Measurements from ENCODE around the gene ALX1. TPM values are rescaled to one million over a fixed set of nuclear protein-coding genes. Genes with fewer than 3 reads are reported as not detected.

ALX1 gene
- total and polyA plus RNA-seq, 5 donors = not detected

GRCh38 chr12:85277191-85277590 lies 2.8 kb upstream of the ALX1 start:
- ATAC-seq = no peak
- WGBS = 37% methylated on average over 3 of the region's 3 CpGs
- intact Hi-C loops (cut with DNase I) = no loop called here
- no peak for DNase-seq
- Histone ChIP-seq H3K27ac (ENCODE audit: low read length) (no peak overlapping the region), H3K9me3 (ENCODE audit: control insufficient read depth, low read length) (peaks cover 4% of the 10 kb centered on the region), H3K27me3 (ENCODE audit: control insufficient read depth, insufficient read depth) (peaks cover 13% of the 10 kb centered on the region), H3K4me1 (ENCODE audit: control insufficient read depth, insufficient read depth, low read length) (peaks cover 2% of the 10 kb centered on the region), H3K4me3 (ENCODE audit: low read length) (no peak overlapping the region)

DNA sequence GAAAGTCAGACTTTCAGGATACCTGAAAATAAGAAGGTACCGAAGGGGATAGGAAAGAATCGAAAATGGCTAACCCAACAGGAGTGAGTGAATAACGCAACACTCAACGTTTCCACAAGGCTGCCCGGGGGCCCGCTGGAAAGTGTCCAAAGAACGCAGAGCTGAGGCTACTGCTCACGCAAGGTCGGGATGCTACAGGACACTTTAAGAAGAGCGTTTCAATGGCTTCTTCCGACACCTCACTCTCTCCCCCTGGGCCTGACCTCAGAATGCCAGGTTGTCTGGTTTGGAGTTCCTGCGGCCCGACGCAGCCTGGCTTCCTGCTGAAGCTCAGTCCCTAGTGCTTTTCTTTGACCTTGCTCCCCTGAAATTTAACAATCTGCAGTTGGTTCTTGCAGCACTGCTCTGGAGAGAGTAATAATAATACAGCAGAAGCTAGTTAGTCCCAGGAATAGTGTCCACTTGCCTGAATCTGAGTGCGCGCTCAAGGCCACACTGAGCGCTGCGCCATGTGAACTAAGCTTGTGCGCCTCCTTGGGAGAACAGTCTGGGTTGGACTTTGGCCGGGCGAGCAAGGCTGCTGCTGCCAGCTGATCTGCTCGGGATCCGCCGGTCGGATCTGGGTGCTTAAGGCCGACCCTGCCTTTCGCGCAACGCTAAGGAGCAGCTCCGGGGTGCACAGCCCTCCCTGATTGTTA lies 2.0 kb upstream of the ALX1 start:
- 40% methylated on average over 30 of the region's 30 CpGs for WGBS
- intact Hi-C loops (cut with DNase I) = no loop called here
- ATAC-seq = no peak

DNA sequence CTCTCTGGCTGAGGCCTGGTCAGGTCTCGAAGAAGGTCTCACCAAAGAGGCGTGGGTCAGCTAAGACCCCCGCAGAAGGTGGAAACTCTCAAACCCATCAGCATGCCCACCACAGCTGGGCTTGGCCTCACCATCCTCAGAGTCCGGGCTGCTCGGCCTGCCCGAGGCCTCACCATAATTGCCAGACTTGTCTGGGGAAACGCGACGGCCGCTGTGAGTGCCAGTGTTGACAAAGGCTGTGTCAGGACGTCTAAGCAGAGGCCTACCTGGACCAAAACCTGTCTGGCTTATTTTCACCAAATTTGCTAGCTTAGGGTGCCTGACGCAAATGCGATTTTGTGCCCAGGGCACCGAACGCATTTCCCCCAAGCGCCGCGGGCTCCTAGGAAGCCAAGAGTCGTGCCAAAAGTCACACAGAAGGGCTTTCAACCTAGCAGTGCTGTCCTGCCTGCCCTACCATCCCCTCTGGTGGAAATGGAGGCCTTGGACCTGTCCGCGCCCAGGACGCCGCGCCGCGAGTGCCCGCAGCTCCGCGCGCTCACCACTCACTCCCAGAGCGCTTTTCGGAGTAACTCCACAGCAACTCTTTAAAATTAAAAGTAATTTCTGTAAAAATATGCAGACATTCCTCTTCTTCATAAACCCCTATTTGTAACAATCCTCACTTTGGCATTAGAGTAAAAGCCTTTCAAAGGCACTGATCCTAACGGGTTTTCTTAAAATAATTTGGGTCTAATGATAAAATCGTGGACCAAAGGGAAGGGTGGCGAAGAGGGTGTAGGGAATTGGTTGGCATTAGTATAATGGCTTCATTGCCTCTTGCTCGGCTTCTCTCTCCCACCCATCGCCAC lies 1.2 kb upstream of the ALX1 start:
- ATAC-seq (no peak), DNase-seq (peak in 2 of 3 donors; percentile 26 to 44)
- 48% methylated on average over 37 of the region's 37 CpGs for WGBS
- Histone ChIP-seq H3K4me1 (ENCODE audit: control insufficient read depth, insufficient read depth, low read length) (no peaks in the 10 kb centered on the region), H3K27me3 (ENCODE audit: control insufficient read depth, insufficient read depth) (peaks cover 2% of the 10 kb centered on the region), H3K4me3 (ENCODE audit: low read length) (peak overlapping the region; percentile 54), H3K27ac (ENCODE audit: low read length) (no peak overlapping the region), H3K9me3 (ENCODE audit: control insufficient read depth, low read length) (peaks cover 2% of the 10 kb centered on the region)
- intact Hi-C loops (cut with DNase I) = no loop called here

More for the DNA sequence above, 2.0 kb upstream of the ALX1 start:
- no peak overlapping the region for H3K4me3 ChIP-seq (ENCODE audit: low read length)
- peaks cover 9% of the 10 kb centered on the region for H3K27me3 ChIP-seq (ENCODE audit: control insufficient read depth, insufficient read depth)
- DNase-seq = peak in 2 of 3 donors; percentile 13 to 30
- no peak overlapping the region for H3K27ac ChIP-seq (ENCODE audit: low read length)
- H3K4me1 ChIP-seq (ENCODE audit: control insufficient read depth, insufficient read depth, low read length) = peaks cover 2% of the 10 kb centered on the region
- peaks cover 4% of the 10 kb centered on the region for H3K9me3 ChIP-seq (ENCODE audit: control insufficient read depth, low read length)

GRCh38 chr12:85279449-85280164 lies 413 bp upstream of the ALX1 start:
- no peak overlapping the region for H3K27ac ChIP-seq (ENCODE audit: low read length)
- peaks cover 2% of the 10 kb centered on the region for H3K27me3 ChIP-seq (ENCODE audit: control insufficient read depth, insufficient read depth)
- DNase-seq (peak in 2 of 3 donors; percentile 39 to 49), ATAC-seq (no peak)
- no peaks in the 10 kb centered on the region for H3K4me1 ChIP-seq (ENCODE audit: control insufficient read depth, insufficient read depth, low read length)
- WGBS = 4% methylated on average over 44 of the region's 44 CpGs
- intact Hi-C loops (cut with DNase I) = no loop called here
- peak overlapping the region; percentile 54 for H3K4me3 ChIP-seq (ENCODE audit: low read length)
- H3K9me3 ChIP-seq (ENCODE audit: control insufficient read depth, low read length) = peaks cover 2% of the 10 kb centered on the region

DNA sequence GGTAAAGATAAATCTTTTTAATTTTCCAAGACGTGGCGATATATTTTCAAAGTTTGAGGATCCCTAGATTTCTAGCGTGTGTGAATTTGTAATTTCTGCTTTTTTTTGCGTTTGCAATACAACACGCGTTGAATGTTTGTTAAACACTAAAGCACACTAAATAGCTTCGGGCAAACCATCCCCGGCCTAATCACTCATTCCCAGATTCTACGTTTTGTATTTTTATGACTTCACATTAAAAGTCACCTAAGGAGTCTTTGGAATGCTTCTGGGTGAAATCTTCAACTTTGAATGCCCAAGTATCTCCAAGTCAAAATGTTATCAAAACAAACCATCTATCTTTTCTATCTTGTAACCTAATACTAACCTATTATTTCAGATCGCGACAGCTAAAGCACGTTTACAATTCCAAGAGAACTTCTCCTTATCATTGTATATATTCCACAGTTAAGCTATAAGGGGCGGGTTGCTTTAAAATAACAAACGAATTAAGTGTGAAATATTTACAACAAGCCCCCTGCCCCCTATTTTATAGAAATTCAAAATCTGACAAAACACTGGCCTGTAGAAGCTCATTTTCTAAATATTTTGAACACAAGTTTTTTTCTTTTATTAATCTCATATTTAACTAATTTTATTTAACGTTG lies 1.1 kb downstream of the ALX1 start:
- 5% methylated on average over 15 of the region's 15 CpGs for WGBS
- peak overlapping the region; percentile 54 for H3K4me3 ChIP-seq (ENCODE audit: low read length)
- H3K27me3 ChIP-seq (ENCODE audit: control insufficient read depth, insufficient read depth) = peaks cover 8% of the 10 kb centered on the region

DNA sequence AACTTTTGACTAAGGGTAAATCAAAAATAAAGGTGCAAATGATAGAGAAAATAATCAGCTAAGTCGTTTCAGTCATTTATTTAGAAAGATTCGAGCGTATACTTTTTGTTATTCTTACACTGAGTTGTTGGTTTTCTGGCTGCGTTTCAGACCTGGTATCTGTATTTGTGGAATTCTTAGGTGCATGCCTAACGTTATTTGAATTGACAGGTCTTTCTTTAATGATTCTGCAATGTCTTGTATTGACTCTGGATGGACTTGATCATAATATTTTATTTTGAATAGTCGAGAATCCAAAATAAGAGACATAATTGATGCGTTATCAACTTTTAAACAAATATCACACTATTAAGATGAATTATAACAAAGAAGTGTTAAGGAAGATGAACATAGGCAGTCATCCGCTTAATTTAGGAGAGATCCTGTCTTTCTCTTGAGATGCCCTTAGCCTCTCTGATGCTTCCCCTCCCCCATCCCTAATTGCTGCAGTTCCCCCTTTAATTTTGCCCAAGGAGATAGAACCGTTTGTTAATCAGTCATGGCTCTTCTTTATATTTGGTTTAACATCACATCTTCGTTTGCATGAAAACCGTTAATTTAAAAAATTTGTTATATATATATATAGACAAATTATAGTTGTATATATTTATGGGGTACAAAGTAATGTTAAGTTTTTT lies 1.8 kb downstream of the ALX1 start:
- ATAC-seq = no peak
- H3K9me3 ChIP-seq (ENCODE audit: control insufficient read depth, low read length) = peaks cover 2% of the 10 kb centered on the region
- no peaks in the 10 kb centered on the region for H3K4me1 ChIP-seq (ENCODE audit: control insufficient read depth, insufficient read depth, low read length)
- no peak for DNase-seq
- H3K27ac ChIP-seq (ENCODE audit: low read length) = no peak overlapping the region
- H3K4me3 ChIP-seq (ENCODE audit: low read length) = no peak overlapping the region
- peaks cover 8% of the 10 kb centered on the region for H3K27me3 ChIP-seq (ENCODE audit: control insufficient read depth, insufficient read depth)
- 17% methylated on average over 11 of the region's 11 CpGs for WGBS
- intact Hi-C loops (cut with DNase I) = no loop called here

More for the DNA sequence above, 1.1 kb downstream of the ALX1 start:
- H3K27ac ChIP-seq (ENCODE audit: low read length) = no peak overlapping the region
- no peaks in the 10 kb centered on the region for H3K4me1 ChIP-seq (ENCODE audit: control insufficient read depth, insufficient read depth, low read length)
- no peak for DNase-seq
- peaks cover 2% of the 10 kb centered on the region for H3K9me3 ChIP-seq (ENCODE audit: control insufficient read depth, low read length)
- intact Hi-C loops (cut with DNase I) = no loop called here
- ATAC-seq = no peak

DNA sequence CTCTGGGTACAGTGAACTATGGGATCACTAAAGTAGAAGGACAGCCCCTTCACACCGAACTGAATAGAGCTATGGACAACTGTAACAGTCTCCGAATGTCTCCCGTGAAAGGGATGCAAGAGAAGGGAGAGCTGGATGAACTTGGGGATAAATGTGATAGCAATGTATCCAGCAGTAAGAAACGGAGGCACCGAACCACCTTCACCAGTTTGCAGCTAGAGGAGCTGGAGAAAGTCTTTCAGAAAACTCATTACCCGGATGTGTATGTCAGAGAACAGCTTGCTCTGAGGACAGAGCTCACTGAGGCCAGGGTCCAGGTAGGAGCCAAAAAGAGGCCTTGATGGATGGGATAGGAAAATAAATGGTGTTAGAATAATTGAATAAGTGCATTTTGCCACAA lies 3.5 kb downstream of the ALX1 start:
- DNase-seq = no peak
- 54% methylated on average over 6 of the region's 6 CpGs for WGBS
- H3K9me3 ChIP-seq (ENCODE audit: control insufficient read depth, low read length) = no peaks in the 10 kb centered on the region
- H3K27me3 ChIP-seq (ENCODE audit: control insufficient read depth, insufficient read depth) = peaks cover 8% of the 10 kb centered on the region
- no peak overlapping the region for H3K4me3 ChIP-seq (ENCODE audit: low read length)
- ATAC-seq = no peak
- H3K4me1 ChIP-seq (ENCODE audit: control insufficient read depth, insufficient read depth, low read length) = no peaks in the 10 kb centered on the region
- no peak overlapping the region for H3K27ac ChIP-seq (ENCODE audit: low read length)
- intact Hi-C loops (cut with DNase I) = no loop called here

DNA sequence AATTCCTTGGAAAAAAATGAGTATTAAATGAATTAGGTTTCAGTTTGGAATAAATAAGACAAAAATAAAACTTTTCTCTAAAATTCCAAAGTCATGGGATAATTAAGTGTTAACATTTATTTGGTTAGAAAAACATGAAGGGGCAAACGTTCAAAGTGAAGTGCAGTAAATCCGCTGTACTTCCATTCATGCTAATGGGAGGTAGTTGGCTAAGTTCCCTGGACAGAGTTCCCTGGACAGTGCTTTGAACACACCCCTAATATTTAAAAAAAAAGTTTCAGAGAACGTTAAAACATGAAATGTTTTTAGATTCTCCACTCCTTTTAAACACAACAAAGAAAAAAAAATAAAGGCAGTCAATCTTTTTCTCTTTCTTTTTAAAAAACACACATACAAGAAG lies 16.3 kb downstream of the ALX1 start:
- intact Hi-C loops (cut with DNase I) = no loop called here
- Histone ChIP-seq H3K27me3 (ENCODE audit: control insufficient read depth, insufficient read depth) (no peaks in the 10 kb centered on the region), H3K4me3 (ENCODE audit: low read length) (no peak overlapping the region), H3K4me1 (ENCODE audit: control insufficient read depth, insufficient read depth, low read length) (no peaks in the 10 kb centered on the region), H3K27ac (ENCODE audit: low read length) (no peak overlapping the region), H3K9me3 (ENCODE audit: control insufficient read depth, low read length) (no peaks in the 10 kb centered on the region)
- DNase-seq (no peak), ATAC-seq (no peak)
- 25% methylated on average over 3 of the region's 3 CpGs for WGBS

DNA sequence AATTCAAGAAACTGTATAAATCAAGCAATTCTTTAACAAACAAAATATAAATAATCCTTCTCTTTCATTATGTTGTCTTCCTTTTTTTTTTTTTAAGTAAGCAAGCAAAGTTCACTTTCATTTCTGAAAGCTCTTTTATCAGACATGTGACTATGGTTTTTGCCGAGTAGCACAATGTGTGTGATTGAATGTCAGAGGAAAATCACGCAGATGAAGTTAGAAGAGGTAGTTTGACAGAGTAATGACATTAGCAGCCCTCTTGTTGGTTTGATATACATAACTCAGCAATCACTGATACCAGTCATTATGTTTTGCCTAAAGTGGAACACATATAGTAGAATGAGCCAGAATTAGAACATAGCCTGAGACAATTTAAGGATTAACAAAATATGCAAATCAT lies 19.0 kb downstream of the ALX1 start:
- intact Hi-C loops (cut with DNase I) = no loop called here
- Histone ChIP-seq H3K9me3 (ENCODE audit: control insufficient read depth, low read length) (no peaks in the 10 kb centered on the region), H3K4me3 (ENCODE audit: low read length) (no peak overlapping the region), H3K4me1 (ENCODE audit: control insufficient read depth, insufficient read depth, low read length) (no peaks in the 10 kb centered on the region), H3K27ac (ENCODE audit: low read length) (no peak overlapping the region), H3K27me3 (ENCODE audit: control insufficient read depth, insufficient read depth) (no peaks in the 10 kb centered on the region)
- DNase-seq (no peak), ATAC-seq (no peak)
- WGBS = 40% methylated on average over 2 of the region's 2 CpGs

GRCh38 chr12:85301051-85301450 lies 21.0 kb downstream of the ALX1 start:
- Histone ChIP-seq H3K4me3 (ENCODE audit: low read length) (no peak overlapping the region), H3K9me3 (ENCODE audit: control insufficient read depth, low read length) (no peaks in the 10 kb centered on the region), H3K4me1 (ENCODE audit: control insufficient read depth, insufficient read depth, low read length) (no peaks in the 10 kb centered on the region), H3K27me3 (ENCODE audit: control insufficient read depth, insufficient read depth) (no peaks in the 10 kb centered on the region), H3K27ac (ENCODE audit: low read length) (no peak overlapping the region)
- DNase-seq (no peak), ATAC-seq (no peak)
- intact Hi-C loops (cut with DNase I) = no loop called here
- WGBS = 59% methylated on average over 7 of the region's 7 CpGs
